Measurements from ENCODE around the gene CDK19.
"Not testable (repeated sequence)": the region's sequence is repeated elsewhere in the genome, so short reads cannot be mapped to it uniquely, and the experiment has no call there.

The CDK19 gene

DNA sequence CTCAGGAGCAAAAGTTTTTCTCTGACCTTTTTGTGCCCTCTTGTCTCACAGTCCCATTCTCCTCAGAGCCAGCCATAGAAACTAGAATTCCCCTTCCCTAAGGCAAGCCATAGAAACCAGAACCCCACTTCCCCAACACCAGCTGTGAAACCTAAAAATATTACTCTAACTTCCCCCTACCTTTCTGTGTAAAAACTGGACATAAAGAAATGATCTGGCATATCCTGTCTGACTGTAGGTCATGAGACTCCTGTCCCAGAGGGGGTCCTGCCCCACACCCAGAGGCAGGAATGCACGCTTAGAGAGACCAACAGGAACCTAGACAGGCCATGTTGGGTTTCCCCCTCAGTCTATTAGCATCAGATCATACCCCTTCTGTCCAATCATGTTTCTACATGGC is 198.2 kb downstream of the CDK19 start:
- DNase-seq: no peak

DNA sequence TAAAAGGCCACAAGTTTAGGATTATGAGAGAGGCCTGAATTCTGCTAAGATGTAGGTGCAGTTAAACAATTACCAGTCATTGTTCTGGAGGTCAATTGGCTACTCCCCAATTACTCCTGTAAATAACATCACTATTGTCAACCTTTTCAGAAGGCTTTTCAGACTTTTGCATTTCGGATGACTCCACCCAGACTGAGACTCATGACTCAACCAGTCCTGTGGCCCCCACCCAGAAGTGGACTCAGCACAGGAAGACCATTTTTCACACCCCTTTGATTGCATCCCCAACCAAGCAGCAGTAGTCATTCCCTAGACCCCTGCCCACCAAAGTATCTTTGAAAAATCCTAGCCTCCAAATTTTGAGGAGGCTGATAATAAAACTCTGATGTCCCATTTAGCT is 199.5 kb downstream of the CDK19 start:
- no peak for DNase-seq

DNA sequence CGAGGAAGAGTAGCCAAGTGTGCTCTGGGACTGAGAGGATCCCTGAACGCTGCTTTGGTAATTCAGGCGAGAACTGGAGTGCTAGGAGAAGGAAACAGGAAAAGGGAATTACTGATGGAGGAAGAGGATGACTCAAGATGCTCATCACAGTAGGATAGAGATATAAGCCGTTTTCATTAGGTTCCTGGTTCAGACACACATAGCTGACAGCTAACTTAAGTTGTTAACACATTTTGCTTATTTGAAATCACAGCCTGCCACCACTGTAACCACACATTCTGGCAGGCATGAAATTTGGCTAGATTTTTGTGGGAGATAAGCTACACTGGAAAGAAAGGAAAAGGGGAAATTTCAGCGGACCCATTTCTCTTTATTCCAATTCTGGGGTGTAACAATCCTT is 200.7 kb downstream of the CDK19 start:
- DNase-seq: no peak

DNA sequence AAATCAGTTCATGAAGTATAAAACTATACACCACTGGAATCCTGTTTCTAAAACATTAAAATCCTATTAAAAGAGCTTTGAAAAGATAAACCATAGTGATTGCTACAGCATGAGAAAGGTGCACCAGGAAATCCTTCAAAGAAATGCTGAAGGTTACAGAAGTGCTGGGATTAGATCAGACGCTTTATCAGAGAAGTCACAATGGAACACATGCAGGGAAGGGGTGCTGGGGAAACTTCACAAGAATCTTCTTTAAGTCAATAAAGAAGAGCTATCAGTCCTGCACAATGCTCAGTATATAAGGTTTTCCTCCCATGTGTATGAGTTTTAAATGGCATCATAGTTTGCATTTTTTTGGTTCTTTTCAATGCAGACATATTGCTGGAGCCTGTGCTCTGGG is 201.2 kb downstream of the CDK19 start:
- no peak for DNase-seq

DNA sequence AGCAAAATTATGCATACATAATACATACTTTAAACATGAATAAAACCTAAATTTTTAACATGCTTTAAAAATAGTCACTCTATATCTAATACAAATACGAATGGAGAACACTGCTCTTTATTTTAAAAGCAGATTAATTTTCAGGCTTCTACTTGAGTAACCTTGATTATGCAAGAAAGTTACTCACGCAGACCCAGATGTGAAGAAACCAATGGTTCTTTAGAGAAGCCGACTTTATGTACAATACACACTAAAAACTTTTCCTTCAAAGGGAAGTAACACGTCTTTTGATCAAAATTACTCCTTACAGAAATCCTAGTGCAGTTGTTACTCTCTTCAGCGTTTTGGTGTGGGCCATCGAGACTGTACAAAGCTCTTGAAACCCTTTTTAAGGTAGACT is 201.9 kb downstream of the CDK19 start:
- no peak for DNase-seq

DNA sequence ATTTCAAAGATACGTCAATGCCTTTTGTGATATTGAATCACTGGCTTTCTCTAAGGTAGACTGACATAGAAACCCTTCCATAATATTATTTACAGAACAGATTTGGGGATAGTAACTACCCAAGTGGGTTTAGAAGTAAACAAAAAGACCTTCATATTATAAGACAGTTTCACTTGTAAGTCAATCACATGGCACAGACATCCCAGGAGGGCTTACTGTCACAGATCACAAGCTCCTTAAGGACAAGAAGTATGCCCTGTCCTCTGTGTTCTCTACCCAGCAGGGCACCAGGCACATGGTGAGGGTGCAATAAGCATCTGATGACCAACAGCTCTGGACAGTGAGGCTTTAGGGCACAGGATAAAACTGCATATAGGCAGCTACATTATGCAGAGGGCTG is 203.0 kb downstream of the CDK19 start:
- no peak for DNase-seq

DNA sequence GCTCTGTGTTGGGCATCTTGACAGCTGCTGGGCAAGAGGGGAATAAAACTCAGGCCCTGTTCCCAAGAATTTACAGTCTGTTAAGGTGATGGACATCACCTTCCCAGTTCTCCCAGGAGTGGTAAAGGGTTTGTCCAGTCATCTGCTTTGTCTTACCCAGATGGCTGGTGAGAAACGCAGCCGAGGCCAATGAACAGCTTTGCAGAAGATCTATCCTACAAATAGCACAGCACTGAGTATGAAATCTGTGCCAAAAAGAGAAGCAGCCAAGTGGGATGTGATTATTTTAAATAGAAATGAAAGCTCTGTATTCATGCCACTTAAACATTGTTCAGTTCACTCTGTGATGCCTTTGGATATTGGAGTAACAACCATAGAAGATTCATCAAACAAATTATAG is 206.2 kb downstream of the CDK19 start:
- DNase-seq: no peak

DNA sequence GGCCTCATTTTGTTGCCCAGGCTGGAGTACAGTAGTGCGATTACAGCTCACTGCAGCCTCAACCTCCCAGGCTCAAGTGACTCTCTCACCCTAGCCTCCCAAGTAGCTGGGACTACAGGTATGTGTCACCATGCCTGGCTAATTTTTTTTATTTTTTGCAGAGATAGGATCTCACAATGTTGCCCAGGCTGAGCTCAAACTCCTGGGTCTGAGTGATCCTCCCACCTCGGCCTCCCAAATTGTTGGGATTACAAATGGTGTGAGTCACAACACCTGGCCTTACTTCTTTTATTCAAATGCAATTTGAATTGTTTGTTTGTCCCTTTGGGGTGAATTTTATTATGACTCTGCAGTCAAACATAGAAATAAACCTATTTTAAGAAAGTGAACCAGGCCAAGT is 207.1 kb downstream of the CDK19 start:
- DNase-seq: no peak

DNA sequence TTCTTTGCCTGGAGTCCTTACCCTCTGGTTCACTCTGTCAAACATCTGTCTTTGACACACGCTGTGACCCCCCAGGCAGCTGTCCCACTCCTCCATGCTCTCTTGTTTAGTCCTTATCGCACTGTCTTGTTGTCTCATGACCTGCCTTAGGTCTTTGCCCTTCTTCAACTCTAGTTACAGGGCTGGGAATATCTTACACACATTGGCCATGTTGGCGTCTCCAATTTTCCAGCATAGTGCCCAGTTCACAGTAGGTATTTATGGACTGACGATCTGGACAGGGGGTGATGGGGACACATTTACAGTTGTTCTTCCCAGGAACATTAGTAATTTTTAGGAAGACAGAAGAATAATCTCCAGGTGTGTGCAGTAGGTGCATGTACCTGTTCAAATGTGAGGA is 209.1 kb downstream of the CDK19 start:
- DNase-seq: no peak

DNA sequence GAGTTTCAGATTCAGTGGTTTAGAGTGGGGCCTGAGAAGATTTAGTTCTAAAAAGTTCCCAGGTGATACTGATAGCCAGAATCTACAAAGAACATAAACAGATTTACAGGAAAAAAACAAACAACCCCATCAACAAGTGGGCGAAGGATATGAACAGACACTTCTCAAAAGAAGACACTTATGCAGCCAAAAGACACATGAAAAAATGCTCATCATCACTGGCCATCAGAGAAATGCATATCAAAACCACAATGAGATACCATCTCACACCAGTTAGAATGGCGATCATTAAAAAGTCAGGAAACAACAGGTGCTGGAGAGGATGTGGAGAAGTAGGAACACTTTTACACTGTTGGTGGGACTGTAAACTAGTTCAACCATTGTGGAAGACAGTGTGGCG is 214.6 kb downstream of the CDK19 start:
- not testable (repeated sequence) for DNase-seq

DNA sequence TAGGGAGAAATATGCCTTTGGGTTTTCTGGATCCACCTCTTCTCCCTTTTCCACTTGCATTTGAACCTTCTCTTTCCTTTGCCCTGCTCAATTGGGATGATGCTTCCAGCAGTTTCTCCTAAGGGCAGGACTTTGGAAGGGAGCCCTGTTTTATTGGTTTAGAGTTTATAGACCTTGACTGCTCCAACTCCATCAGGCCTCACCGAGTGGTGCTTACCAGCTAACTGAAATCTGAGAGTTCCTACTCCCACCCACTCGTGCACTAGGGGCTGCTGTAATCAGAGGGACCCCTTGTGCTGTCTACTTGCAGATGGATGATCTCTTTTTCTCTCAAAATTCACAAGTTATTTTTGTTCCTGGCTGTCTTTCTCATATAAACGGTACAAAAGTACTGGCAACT is 217.5 kb downstream of the CDK19 start:
- no peak for DNase-seq

DNA sequence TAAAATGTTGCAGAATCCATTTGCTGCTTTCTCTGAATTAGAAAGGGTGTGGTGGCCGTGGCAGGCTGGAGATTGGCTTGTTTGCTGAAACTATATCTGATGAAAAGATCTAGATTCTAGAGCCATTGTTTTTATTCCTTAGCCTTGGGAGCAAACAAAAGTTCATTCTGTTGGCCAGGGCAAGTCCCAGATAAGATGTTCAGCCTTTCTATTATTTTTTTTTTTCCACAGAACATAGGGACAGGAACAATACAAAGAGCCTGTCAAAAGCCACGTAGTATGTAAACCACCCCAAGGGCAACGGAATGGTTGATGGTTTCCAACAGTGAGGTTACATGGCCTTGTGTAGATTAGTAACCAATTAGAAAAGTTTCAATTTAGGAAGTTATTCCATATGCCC is 218.9 kb downstream of the CDK19 start:
- no peak for DNase-seq

DNA sequence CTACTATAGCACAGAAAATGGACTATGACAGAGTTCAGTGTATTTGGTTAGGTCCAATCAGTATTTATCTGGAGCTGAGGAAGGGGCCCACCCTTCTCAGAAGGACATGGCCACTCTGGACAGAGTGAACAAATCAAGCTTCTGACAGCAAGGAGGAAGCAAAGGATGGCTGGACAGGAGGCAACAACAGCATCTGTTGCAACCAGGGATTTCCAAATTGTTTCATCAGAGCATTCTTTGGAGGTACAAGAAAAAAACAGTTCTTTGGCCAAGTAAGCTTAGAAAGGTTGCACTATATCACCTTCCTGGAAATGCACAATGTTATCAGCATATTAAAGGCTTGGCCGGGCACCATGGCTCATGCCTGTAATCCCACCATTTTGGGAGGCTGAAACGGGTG is 220.2 kb downstream of the CDK19 start:
- DNase-seq: no peak

DNA sequence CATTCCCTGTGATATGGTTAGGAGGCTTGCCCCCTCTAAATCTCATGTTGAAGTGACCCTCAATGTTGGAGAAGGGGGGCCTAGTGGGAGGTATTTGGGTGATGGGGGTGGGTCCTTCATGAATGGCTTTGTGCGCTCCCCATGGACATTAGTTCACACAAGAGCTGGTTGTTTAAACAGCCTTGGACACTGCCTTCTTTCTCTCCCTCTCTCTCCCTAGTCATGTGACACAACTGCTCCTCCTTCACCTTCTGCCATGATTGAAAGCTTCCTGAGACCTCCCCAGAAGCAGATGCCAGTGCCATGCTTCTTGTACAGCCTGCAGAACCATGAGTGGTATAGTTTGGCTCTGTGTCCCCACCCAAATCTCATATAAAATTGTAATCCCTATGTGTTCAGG is 221.6 kb downstream of the CDK19 start:
- no peak for DNase-seq

DNA sequence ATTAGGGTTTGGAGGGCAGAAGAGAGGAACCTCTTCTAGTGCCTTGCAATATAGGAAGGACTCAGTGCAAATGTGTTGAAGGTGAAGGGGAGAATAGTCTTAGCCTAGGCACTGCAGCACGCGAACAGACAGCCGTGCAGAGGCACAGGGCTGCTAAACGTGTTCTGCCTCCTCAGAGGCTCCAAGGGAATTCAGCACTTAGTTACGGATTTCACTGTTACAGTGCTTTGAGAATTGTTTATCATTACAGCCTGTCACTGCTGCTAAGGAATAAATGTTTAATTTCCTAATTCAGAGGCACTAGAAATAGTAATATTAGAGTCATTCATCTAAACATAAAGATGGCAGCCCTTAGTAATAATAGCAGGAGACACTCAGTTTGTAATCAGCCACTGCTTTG is 222.5 kb downstream of the CDK19 start:
- no peak for DNase-seq

DNA sequence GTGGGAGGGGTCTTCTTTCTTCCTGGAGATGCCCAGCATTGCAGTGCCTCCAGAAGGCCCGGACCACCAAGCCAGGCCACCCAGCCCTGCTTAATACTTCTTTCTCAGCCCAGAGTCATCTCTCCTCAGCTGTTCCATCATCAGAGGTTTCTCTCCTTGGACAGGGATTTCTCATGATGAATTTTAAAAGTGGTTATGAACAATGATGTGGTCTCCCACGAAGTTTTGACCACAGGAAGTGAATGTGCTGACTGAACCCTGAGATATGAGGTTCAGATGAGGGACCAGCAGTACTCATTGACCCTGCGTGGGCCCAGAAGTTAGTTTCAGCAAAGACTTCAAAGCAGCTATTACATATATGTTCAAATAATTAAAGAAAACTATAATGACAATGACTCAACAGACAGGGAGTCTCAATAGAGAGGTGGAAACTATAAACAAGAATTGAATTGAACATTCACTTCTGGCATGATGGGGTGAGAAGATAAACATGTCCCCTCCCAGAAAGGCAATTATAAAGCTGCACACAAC is 224.4 kb downstream of the CDK19 start:
- no peak for DNase-seq

DNA sequence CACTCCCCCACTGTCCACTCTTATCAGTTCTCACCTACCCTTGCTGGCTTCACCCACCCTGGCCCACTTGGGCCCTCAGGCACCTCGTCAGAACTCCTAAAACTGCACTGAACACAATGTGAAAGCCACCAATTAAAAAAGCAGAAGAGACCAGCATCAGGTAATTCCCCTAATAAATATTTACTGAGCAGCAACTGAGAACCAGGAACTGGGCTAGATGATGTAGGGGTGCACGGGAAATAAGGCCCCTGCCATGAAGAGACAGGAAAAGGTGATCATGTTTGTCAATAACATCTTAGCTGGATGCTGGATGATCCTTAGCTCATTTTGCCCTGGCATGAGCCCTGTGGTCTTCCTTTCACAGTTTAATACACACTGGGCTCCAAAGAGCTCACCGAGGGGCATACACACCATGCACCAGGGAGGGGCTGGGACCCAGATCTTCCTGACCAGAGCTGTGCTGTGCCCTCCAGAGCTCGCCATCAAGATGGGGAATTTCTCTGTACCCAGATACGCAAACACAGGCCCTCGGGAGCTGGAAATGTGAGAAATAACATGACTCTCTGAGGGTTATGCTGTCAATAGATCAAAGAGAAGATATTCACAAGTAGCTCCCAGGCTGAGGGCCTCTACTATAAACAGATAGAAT is 225.3 kb downstream of the CDK19 start:
- no peak for DNase-seq

DNA sequence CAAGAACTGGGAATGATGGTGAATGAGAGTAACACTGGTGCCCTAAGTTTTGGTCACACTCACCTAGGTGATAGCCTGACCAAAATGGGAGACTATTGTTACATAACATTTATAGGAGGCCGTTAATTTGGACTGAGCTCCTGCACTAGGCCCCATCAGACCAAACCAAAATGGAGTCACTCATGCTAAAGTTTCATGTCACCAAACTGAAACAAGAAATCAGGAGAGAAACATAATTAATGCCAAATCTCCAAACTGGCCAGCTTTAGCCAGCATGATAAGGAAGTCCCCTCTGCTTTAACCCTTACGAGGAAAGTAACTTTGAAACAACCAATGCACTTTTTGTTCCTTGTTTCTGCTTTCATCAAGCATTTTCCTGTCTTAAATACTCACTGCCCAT is 227.9 kb downstream of the CDK19 start:
- no peak for DNase-seq

DNA sequence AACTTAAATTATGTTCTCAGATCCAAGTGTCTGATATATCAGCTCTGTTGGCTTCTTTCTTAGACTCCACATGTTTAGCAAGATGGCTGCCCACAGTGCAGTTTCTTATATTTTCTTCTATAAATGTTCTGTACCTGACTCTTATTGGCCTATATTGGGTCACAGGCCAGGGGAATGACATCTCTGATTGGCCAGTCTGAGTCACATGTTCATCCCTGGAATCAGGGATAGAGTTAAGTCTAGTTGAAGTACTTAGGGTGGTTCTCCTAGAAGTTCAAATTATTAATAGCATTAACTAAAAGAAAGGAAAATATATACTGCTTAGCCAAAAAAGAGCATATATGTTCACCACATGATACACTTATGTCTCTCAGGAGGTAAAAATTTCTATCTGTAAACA is 233.6 kb downstream of the CDK19 start:
- DNase-seq: no peak

DNA sequence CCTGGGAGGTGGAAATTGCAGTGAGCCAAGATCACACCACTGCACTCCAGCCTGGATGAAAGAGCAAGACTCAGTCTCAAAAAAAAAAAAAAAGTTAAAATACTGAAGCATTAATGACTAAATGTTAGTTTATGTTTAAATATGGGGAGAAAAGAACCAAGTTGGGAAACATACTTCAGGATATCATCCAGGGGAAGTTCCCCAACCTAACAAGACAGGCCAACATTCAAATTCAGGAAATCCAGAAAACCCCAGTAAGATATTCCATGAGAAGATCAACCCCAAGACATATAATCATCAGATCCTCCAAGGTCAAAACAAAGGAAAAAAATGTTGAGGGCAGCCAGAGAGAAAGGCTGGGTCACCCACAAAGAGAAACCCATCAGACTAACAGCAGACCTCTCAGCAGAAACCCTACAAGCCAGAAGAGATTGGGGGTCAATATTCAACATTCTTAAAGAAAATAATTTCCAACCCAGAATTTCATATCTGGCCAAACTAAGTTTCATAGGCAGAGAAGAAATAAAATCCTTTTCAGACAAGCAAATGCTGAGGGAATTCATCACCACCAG is 237.6 kb downstream of the CDK19 start:
- not testable (repeated sequence) for DNase-seq

DNA sequence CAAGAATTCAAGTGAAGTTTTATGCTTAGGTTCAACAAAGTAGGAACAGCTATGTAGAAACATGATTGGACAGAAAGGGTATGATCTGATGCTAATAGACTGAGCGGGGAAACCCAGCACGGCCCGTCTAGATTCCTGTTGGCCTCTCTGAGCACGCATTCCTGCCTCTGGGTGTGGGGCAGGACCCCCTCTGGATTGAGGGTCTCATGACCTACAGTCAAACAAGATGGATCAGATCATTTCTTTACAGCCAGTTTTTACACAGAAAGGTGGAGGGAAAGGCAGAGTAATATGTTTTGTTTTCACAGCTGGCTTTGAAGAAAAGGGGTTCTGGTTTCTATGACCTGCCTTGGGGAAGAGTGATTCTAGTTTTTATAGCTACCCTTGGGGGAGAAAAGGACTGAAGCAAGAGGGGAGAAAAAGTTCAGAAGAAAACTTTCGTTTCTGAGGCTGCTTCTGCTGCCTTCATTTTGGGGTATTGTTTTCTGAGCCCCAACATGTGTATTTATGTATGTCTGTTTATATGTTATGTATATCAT is 239.3 kb downstream of the CDK19 start:
- DNase-seq: no peak

DNA sequence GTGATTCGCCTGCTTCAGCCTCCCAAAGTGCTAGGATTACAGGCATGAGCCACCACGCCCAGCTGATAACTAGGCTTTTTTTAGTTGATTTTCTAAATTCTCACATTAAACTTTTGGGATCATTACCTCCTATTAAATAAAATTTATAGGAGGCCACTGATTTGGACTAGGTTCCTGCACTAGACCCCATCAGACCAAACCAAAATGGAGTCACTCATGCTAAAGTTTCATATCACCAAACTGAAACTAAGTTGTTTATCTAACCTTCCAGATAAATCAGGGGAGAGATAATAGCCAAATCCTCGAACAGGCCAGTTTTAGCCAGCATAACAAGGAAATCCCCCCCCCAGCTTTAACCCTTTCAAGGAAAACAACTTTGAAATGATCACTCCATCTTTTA is 240.5 kb downstream of the CDK19 start:
- DNase-seq: no peak

DNA sequence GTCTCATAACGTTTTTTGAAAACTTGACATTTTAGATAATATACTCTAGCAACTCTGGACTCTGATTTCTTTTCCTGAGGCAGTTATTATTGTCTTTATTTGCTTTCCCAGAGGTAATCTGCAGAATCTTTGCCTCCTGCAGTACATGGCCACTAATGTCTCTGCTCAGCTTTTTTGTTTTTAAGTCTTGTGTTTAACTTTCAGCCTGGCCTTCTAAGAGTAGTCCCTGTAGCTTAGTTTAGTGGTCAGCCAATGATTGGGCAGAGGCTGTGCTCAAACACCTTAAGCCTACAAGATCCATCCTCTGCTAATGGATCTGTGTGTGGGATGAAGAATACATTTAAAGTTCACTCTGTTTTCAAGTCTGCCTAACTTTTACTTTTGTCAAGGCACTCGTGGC is 241.7 kb downstream of the CDK19 start:
- no peak for DNase-seq

DNA sequence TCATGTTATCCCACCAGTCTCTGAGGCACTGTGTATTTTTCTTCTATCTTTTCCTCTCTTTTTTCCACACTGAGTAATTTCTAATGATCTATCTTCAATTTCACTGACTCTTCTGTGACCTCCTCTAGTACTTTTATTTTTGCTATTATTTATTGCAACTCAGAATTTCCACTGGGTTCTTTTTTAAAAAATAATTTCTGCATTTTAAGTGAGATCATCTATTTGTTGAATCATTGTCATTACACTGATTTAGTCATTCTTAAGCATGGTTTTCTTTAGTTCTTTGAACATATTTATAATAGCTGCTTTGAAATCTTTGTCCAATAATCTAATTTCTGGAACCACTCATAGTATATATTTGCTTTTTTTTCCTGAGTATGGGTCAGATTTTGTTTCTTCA is 242.1 kb downstream of the CDK19 start:
- DNase-seq: no peak
